GM19452 (cell line): ENCODE results near the gene LRRC14B.

ENCODE experiments used
- ATAC-seq: cut with Tn5 transposase; IDR thresholded peaks from one replicate; pipeline ENCODE4 v1.9.1; 2021; ENCODE audit not compliant: unreplicated experiment

LRRC14B gene

DNA sequence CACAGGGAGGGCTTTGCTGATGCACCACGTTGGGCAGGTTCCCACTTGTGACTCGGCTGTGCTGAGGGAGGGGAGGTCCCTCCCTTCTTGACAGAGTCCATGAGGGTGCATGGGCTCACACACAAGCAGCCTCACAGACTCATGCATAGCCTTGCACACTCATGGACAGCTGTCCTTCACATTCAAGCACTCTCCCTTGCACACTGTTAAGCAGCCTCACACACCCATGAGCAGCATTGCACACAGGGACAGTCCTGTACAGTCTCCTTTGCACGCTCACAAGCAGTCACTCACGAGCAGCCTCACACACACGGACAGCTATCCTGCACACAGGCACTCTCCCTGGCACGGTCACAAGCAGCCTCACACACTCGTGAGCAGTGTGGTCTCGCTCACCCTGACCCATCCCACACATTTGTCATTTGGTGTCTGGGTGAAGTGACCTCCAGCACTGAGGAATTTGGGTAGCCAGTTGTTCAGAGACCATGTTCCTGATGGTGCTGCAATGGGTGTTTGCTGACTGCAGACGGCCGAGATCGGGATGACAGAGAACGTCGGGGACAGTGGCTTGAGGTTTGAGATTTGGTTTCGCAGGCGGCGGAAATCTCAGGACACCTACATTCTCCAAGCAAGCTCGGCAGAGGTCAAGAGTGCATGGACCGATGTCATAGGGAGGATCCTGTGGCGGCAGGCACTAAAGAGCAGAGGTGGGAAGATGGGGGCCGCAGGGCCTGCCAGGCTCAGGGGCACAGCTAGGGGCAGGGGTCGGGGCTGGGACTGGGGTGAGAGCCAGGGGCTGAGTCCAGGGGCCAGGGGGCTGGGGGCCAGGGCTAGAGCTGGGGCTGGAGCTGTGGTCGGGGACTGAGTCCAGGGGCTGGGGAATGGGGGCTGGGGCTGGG, 17.7 kb upstream of the LRRC14B start:
- ATAC-seq = no peak

- ATAC-seq = no peak
Observed at GRCh38 chr5:174291-174600, 17.0 kb upstream of the LRRC14B start.

DNA sequence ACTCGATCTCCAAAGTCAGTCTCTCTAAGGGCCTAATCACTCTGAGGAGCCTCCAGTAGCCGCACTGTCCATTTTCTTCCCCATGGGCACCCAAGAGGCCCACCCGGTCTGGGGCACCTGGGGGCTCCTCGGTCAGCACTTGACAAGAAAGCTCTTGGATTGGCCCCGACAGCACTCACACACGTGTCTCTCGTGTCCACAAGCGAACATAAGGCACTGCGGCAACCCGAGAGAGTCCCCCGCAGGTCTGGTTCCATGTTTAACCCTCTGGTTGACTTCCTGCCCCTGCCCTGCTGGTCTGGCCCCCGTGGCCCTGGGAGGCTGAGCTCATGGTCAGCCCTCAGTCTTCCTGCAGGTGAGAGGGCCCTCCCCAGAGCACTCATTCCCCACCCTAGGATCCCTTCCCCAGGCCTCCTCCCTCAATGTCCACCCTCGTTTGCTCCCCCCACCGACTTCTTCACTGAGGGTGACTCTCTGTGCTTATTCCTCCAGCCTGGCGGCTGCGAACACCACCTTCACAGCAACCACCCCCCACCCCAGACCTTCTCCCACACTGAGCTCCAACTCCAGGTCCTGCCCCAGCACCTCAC, 16.3 kb upstream of the LRRC14B start:
- ATAC-seq = no peak

DNA sequence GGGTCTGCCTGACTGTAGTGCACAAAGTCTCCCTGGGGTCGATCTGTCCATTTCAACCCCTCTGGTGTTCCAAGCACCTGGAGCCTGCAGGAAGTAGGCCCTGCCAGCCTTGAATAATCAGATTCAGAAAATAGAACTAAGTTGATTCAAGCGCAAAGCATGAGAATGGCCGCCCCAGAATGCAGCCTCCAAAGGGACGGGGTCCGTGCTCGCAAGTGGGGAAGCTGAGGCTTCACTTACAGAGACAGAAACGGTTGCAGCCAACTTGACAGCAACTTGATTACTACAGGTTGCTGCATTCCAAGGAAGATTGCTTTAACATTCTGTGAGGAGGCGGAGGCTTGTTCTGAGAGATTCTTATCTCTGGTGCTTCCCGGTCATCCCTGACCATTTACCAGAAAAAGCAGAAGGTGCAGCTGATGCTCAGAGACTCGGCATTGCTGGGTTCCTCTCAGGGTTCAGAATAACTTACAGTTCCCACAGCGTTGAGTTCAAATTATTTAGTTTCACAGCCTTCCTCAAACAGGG, 14.9 kb upstream of the LRRC14B start:
- no peak for ATAC-seq

DNA sequence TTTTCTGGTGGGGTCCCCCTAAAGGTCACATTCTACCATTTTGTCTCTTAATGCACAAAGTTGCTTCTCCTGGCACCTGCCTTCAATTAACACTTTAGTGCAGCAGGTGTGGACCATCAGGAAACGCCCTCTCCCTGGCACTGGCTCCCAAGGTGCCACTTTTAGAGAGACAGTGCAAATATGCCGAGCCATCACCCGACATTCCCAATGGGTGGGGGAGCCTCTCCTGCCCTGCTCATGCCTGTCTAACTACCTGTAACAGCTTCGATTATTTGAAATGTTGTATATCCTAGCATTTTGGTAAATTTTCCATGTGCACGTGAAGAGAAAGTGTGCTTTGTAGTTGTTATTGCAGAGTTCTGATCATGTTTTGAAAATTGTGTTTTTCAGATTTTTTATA, 13.2 kb upstream of the LRRC14B start:
- no peak for ATAC-seq

DNA sequence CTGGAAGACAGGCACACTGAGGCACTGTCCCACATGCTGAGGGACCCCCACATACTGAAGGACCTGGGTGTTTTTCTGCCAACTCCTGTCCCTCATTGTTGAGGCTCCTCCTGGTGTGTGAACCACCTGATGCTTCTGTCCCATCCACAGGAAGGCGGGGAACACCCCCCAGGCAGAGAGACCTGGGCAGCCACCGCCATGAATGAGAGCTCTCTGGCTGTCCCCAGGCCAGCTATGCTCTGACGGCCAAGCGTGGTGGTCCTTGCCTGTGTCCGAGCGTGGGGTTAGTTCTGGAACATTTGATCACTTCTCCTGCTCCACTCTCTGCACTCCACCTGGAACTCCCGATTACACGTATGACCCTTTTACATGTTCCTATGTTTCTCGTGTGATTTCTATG, 11.9 kb upstream of the LRRC14B start:
- ATAC-seq = no peak

- no peak for ATAC-seq
Observed at GRCh38 chr5:180286-180918, 10.9 kb upstream of the LRRC14B start.

DNA sequence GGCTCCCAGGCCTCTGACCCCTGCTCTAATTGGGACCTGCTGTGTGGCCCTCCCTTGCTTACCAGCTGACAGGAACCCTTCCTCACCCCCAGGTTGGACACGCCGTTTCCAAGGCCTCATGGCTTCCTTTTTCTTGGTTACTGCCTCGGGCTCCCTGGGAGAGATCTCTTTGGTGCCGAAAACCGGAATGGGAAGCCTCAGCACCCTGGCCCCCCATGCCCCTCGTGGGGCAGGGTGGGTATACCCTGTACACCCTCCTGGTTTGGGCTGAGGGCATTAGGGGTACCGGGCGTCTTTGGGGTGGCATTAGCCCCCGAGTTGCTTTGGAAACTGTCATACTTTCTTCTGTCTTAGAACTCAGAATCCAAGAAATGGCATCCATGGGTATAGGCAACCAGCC, 10.1 kb upstream of the LRRC14B start:
- no peak for ATAC-seq

DNA sequence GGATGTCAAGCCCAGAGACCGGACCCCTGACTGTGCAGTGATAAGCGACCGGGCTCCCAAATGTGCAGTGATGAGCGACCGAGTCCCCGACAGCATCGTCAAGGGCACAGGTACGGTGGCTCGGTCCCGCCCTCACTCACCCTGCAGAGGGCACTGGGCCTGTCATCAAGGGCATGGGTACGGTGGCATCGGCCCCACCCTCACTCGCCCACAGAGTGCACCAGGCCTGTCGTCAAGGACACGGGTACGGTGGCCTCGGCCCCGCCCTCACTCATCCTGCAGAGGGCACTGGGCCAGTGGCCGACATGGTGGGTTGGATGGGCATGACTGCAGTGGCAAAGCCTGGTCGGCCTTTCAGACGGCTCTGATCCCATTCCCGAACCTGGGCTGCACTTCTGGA, 9.7 kb upstream of the LRRC14B start:
- no peak for ATAC-seq

DNA sequence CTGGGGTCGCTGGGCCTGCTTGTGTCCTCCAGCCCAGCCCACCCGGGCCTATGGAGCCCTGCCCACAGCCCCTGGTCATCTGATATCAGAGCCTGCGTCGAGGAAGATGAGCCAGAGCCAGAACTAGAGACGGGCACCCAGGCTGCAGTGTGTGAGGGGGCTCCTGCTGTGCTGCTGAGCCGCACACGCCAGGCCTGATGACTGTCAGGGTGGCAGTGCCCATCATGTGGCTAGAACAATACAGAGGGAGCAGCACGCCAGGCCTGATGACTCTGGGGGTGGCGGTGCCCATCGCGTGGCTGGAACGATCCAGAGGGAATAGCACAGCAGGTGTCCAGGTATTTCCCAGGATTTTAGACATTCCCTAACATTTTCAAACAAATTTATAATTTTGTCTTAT, 9.2 kb upstream of the LRRC14B start:
- ATAC-seq = no peak

DNA sequence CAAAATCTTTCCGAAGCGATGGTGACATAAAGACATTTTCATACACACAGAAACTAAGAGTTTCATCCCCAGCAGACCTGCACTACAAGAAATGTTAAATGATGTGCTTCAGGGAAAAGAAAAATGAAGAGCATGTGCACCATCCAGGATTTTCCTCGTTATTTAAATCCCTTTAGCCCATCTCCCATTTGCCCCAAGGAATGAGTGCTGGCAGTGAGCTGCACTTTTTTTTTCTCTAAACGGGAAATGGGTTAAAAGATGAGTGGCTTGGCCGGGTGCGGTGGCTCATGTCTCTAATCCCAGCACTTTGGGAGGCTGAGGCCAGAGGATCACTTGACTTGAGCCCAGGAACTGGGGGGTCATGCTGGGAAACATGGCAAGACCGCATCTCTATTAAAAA, 6.8 kb upstream of the LRRC14B start:
- no peak for ATAC-seq

GRCh38 chr5:185095-186070, 5.9 kb upstream of the LRRC14B start:
- no peak for ATAC-seq

DNA sequence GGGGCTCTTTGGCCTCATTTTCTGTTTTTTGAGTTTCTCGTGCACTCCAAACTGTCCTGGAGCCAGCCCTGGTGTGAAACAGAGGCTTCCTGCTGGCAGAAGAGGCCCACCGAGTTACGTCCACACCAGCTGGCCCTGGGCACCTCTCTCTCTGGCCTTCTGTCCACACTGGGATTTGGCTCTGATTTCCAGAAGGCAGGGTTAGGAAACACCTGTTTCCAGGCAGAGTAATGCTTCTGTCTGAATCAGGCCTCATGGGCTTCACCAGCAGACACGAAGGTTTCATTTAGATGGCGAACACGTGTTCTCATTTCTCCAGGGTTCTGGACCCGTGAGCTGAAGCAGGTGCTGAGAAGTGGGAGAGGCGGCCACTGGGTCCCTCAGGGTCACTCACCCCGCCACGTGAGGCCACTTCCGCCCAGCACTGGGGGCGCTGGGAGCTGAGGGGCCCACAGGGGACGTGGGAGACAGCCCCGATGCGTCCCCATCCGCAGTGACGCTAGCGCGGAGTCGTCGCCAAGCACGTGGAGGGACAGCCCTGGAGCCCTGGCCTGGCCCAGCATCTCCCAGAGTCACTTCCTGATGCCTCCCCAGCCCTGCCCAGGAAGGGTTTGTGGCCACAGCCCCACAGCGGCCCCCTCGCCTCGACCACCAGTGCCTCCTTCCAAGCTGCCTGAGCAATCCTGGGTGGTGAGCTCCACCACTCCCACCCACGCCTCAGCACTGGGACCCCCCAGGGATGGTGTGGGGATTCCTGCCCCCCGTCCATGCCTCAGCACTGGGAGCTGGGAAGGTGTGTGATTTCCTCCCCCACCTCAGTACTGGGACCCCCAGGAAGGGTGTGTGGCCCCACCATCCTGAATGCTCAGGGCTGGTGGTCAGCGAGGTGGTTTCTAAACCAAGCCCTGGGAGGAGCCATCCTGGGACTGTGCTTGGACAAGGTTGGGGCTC, 4.9 kb upstream of the LRRC14B start:
- no peak for ATAC-seq

GRCh38 chr5:187042-187431, 4.3 kb upstream of the LRRC14B start:
- no peak for ATAC-seq

DNA sequence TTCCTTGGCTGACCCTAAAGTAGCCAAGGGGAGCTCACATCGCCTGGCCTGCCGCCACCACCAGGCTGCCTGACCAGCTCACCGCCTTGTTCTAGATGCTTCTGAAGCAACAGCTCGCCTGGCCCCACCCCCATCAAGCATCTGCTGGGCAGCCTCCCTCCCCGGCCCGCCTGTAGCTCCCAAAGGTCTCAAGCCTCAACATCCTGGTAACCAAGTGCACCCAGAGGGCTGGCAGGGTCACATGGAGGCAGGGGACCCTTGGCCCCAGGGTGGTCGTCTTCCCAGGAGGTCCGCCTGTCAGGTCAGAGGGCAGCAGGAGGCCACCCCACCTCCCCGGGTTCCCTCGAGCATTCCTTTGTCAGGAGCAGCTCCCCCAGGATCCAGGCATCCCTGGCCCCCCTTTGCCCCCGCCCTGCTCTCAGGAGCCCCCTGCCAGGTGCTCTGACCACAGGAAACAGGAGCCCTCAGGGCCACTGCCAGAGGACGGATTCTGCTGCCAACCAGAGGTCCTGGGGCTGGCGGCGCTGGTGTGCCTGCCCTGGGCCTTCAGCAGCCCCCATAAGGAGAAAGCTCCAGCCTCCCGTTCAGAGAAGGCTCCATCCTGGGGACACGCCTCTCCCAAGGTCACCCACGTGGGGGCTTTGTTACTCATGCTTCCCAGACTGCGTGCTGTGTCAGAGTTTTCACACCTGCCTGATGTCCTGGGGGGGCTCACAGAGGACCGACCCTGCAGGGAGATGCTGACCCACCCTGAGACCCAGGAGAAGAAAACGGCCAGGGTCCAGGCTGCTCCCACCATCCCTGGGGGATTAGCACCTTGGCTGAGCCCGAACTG, 3.5 kb upstream of the LRRC14B start:
- ATAC-seq = no peak

DNA sequence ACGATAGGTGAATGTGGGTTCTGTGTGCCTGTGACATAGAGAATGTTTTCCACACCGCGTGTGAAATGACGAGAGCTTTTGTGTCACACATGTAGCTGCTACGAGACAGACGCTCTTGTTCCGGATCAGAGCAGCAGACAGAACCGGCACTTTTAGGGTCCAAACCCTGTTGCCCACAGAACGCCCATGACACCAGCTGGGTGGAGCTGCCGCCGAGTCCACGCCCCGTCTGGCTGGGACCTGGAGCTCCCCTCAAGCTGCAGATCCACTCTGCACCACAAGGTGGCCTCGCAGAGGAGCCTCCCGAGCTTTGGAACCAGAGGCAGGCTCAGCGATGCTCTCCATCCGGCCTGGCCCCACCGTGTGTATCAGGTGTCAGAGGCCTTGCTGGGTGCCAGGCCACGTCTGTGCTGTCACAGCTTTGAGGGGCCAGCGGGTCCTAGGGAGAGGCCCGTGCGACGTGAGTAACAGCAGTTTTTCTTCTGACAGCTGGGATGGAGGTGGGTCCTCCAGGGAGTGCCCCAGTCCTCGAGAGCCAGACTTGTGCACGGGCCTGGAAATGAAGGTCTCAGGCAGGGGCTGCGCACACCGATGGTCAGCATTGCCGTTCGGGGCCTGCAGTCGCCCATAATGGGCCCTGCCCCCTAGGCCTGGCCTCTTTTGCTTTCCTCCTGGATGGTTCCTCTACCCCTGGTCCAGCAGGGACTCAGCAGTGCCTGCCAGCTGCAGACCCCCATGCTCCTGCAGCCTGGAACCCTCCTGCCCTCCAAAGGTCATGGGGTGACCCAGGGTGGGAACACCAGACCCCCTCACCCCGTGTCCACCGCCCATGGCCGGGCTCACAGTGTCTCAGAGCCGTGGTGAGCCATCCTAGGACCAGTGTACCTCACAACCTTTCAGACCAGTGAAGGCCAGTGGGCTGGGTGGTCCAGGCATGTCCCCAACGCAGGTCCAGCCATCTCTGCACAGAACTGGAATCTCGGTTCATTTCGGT, 2.5 kb upstream of the LRRC14B start:
- peak; percentile 82 for ATAC-seq

- ATAC-seq = no peak
Observed at GRCh38 chr5:189486-189885, 1.8 kb upstream of the LRRC14B start.

DNA sequence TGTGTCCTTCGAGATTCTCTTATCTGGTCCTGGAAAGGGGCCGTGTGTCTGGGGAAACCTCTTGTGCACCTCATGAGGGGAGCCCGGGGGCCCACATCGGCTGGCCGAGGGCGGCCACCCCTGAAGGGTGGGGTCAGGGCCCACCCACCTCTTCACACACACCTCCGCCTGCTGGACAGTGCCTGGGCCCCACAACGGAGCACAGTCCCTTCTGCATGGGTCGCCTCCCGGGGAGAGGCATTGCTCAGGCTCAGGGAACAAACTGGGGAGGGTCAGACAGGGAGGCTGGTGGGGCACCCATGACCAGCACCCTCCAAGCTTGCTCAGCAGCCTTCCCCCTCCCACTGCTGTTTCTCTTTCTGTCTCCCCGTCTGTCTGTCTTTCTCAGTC, 1.3 kb upstream of the LRRC14B start:
- no peak for ATAC-seq
